ENCODE results near the gene DNAH17.

The DNAH17 gene

GRCh38 chr17:78390241-78391050, 186.8 kb downstream of the DNAH17 start:
- no peak for DNase-seq (ENCODE audit: low read depth)

DNA sequence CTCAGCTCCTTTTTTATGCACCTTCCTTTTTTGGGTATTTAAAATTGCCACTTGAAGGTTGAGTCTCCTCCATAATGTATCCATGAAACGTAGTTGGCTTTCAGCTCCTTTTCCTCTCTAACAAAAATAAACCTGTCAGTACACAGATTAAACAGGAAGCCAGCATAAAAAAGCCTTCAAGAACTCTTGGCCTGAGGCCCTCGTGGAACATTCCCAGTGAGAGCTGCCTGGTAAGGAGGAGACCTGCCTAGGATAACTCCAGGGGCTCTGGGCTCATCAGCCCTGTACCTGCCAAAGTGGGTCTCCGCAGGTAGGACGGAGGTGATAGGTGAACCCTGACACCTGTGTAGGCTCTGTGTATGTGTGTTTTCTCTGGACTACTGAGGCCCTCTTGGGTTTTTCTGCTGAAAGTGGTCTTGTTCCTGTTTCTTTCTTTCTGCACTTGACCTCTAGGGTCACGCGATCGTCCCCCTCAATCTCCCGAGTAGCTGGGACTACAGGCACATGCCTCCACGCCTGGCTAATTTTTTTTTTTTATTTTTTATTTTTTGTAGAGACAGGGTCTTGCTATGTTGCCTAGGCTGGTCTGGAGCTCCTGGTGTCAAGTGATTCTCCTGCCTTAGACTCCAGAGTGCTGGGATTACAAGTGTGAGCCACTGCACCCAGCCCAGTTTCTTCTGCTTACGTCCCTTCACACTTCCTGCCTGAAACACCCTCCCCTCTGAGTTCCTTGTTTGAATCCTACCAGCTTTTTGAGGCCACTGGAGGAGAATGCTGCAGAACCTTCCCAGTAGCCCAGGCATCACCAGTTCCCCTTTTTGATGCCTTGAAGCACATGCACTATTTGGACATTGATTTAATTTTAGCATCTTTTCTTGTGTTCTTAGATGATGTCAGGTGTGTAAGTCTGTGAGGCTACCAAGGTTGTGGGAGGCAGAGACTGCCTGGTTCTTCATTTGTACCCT, 188.9 kb downstream of the DNAH17 start:
- DNase-seq (ENCODE audit: low read depth), result no peak

GRCh38 chr17:78384479-78385175, 192.6 kb downstream of the DNAH17 start:
- DNase-seq (ENCODE audit: low read depth), result no peak

DNA sequence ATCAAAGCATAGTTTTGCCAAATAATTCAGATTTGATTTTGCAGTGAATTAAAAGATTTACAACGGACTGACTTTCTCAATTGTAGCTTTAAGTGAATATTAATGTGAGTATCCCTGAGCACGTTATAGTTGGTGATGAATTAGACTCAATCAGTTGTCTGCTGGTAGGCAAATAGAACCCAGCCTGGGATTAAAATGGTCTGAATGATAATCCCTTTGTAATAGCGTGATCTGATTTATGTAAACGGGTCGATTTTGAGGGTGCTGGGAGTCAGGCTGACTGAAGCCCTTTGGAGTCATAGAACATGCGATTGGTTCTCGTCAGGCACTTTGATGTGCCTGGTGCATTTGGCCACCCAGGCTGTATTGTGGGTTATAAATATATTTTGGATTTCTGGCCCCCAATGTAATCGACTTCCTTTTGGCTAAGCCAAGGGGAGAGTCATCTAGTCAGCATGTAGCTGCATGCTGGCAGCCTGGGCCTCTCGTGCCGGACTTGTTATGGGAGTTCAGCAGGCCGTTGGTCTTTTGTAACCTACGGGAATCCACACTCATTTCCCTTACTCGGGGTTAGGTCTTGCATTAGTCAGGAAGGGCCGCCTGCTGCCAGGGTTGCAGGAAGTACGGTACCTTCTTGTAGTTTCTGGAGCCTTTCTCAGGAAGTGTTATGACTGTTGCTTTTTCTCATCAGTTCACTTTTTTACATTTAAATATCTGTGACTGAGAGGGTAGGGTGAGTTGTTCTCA, 193.3 kb downstream of the DNAH17 start:
- DNase-seq (ENCODE audit: low read depth), result peak; percentile 7

GRCh38 chr17:78381601-78382232, 195.5 kb downstream of the DNAH17 start:
- no peak for DNase-seq (ENCODE audit: low read depth)

- DNase-seq (ENCODE audit: low read depth), result no peak
Observed at GRCh38 chr17:78380370-78380769, 196.8 kb downstream of the DNAH17 start.

DNA sequence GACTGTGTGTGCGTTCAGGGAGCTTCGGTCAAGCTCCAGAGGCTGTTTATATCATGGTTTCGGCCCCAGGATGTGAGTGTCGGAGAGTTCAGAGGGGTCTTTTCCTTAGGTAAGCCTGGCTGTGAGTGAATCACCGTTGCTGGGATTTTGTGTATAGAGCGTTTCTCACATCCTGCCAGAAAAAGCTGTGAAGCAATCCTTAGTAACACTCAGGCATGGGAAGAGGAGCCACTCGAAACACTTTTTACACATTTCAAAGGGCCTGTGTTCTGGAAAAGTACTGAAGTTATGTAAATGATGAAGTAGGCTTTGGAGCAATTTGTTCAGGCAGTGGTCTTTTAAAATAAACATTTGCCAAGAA, 198.1 kb downstream of the DNAH17 start:
- DNase-seq (ENCODE audit: low read depth), result no peak

- DNase-seq (ENCODE audit: low read depth), result peak; percentile 77
Observed at GRCh38 chr17:78378225-78379130, 198.7 kb downstream of the DNAH17 start, which contains the start of gene PGS1. TSS of gene PGS1 (plus strand) at chr17:78378649. CDS start at chr17:78378666, 17 bp downstream.

- DNase-seq (ENCODE audit: low read depth), result no peak
Observed at GRCh38 chr17:78377858-78378224, 199.4 kb downstream of the DNAH17 start.

- no peak for DNase-seq (ENCODE audit: low read depth)
Observed at GRCh38 chr17:78376161-78376560, 201.0 kb downstream of the DNAH17 start.

- DNase-seq (ENCODE audit: low read depth), result no peak
Observed at GRCh38 chr17:78375401-78376151, 201.6 kb downstream of the DNAH17 start.

- no peak for DNase-seq (ENCODE audit: low read depth)
Observed at GRCh38 chr17:78374631-78375274, 202.4 kb downstream of the DNAH17 start.

GRCh38 chr17:78374189-78374588, 203.0 kb downstream of the DNAH17 start:
- no peak for DNase-seq (ENCODE audit: low read depth)
